Lower lobe of right lung (tissue), 2 donors: ENCODE results near the gene EFNB1. TPM values are rescaled to one million over a fixed set of nuclear protein-coding genes. Genes with fewer than 3 reads are reported as not detected.

Source experiments
- ATAC-seq, 2 donors: fragments of 200-7000 bp; cut with Tn5 transposase; one replicate each; pipeline ENCODE4 v1.9.1; 2020 to 2022; ENCODE audit warnings: mild to moderate bottlenecking in 2 of 2, moderate library complexity in 2 of 2
- DNase-seq: peaks from one replicate; pipeline ENCODE4 v3.0.0-alpha.2; 2020
- H3K27ac ChIP-seq: fragments of 200-600 bp; one replicate; pipeline ENCODE4 v1.8.0; 2022
- H3K27me3 ChIP-seq: fragments of 200-600 bp; one replicate; pipeline ENCODE4 v1.8.0; 2022; ENCODE audit warnings: low read depth
- H3K36me3 ChIP-seq: fragments of 200-600 bp; one replicate; pipeline ENCODE4 v1.8.0; 2022; ENCODE audit warnings: mild to moderate bottlenecking
- H3K4me1 ChIP-seq: fragments of 200-600 bp; one replicate; pipeline ENCODE4 v1.8.0; 2022
- H3K4me3 ChIP-seq: fragments of 200-600 bp; one replicate; pipeline ENCODE4 v1.8.0; 2022; ENCODE audit warnings: mild to moderate bottlenecking
- H3K9me3 ChIP-seq: fragments of 200-600 bp; one replicate; pipeline ENCODE4 v1.8.0; 2022
- CTCF ChIP-seq: fragments of 200-600 bp; IDR thresholded peaks from one replicate; pipeline ENCODE4 v1.8.0; 2022; ENCODE audit warnings: antibody characterized with exemption, mild to moderate bottlenecking
- intact Hi-C: fragments of 100-400 bp; cut with DNase I; formaldehyde crosslinking; loops from one replicate; pipeline ENCODE4 v1.11.0; 2022
- total RNA-seq: library from RNA; stranded (reverse); fragmentation: NEBNext Ultra II Directional; extraction: Animal tissue kit (Norgen Biotek cat#: 25700); gene quantifications from one replicate; pipeline ENCODE4 v1.2.1, GENCODE V29; 2021
- donor health status: DM: no; HTN: yes; CAD: no; lungs with severe emphysema.

The EFNB1 gene
- total RNA-seq, 1 donor from 2014 or later = 36.5 TPM

- intact Hi-C loops = no loop called here
- no peak for TF ChIP-seq CTCF
- DNase-seq (no peak), ATAC-seq (no peak)
- Histone ChIP-seq H3K27me3 (no peaks in the 10 kb centered on the region), H3K9me3 (no peaks in the 10 kb centered on the region), H3K36me3 (no peaks in the 10 kb centered on the region), H3K4me3 (no peak overlapping the region), H3K4me1 (no peaks in the 10 kb centered on the region), H3K27ac (no peak overlapping the region)
Measured at GRCh38 chrX:68872171-68872570, 43.4 kb downstream of the EFNB1 start.

- intact Hi-C loops = no loop called here
- no peak for TF ChIP-seq CTCF
- H3K27ac ChIP-seq = no peak overlapping the region
- H3K9me3 ChIP-seq = no peaks in the 10 kb centered on the region
- H3K36me3 ChIP-seq = no peaks in the 10 kb centered on the region
- H3K27me3 ChIP-seq = no peaks in the 10 kb centered on the region
- H3K4me3 ChIP-seq = no peak overlapping the region
- H3K4me1 ChIP-seq = no peaks in the 10 kb centered on the region
- ATAC-seq (no peak), DNase-seq (no peak)
Measured at GRCh38 chrX:68874076-68874475, 45.3 kb downstream of the EFNB1 start.

- intact Hi-C loops = no loop called here
- H3K4me1 ChIP-seq = no peaks in the 10 kb centered on the region
- ATAC-seq (no peak), DNase-seq (no peak)
- no peaks in the 10 kb centered on the region for H3K9me3 ChIP-seq
- no peaks in the 10 kb centered on the region for H3K36me3 ChIP-seq
- H3K27me3 ChIP-seq = no peaks in the 10 kb centered on the region
- TF ChIP-seq CTCF = no peak
- H3K4me3 ChIP-seq = no peak overlapping the region
- H3K27ac ChIP-seq = no peak overlapping the region
Measured at GRCh38 chrX:68876731-68877130, 47.9 kb downstream of the EFNB1 start.

GRCh38 chrX:68877606-68878005 is 48.8 kb downstream of the EFNB1 start:
- H3K4me1 ChIP-seq = no peaks in the 10 kb centered on the region
- H3K27ac ChIP-seq = no peak overlapping the region
- ATAC-seq = no peak
- H3K27me3 ChIP-seq = no peaks in the 10 kb centered on the region
- intact Hi-C loops = no loop called here
- no peaks in the 10 kb centered on the region for H3K36me3 ChIP-seq
- H3K4me3 ChIP-seq = no peak overlapping the region
- no peak for TF ChIP-seq CTCF
- H3K9me3 ChIP-seq = no peaks in the 10 kb centered on the region
- DNase-seq = no peak

- H3K27me3 ChIP-seq = no peaks in the 10 kb centered on the region
- DNase-seq (no peak), ATAC-seq (no peak)
- no peaks in the 10 kb centered on the region for H3K4me1 ChIP-seq
- no peaks in the 10 kb centered on the region for H3K9me3 ChIP-seq
- no peak overlapping the region for H3K4me3 ChIP-seq
- no peaks in the 10 kb centered on the region for H3K36me3 ChIP-seq
- intact Hi-C loops = no loop called here
- no peak overlapping the region for H3K27ac ChIP-seq
- TF ChIP-seq CTCF = no peak
Measured at GRCh38 chrX:68878977-68879645, 50.3 kb downstream of the EFNB1 start.
